C4-2B (cell line): ENCODE results near the gene PDE6H.

Experiments
- ZFX ChIP-seq: fragments of 450-650 bp; IDR thresholded peaks from 2 replicates; pipeline ENCODE4 v1.6.1; 2017
- TF ChIP-seq, protein P1 (sequence below): fragments of 450-650 bp; conservative IDR thresholded peaks from 2 replicates; pipeline ENCODE4 v1.5.1; 2017; ENCODE audit warnings: mild to moderate bottlenecking

DNA sequence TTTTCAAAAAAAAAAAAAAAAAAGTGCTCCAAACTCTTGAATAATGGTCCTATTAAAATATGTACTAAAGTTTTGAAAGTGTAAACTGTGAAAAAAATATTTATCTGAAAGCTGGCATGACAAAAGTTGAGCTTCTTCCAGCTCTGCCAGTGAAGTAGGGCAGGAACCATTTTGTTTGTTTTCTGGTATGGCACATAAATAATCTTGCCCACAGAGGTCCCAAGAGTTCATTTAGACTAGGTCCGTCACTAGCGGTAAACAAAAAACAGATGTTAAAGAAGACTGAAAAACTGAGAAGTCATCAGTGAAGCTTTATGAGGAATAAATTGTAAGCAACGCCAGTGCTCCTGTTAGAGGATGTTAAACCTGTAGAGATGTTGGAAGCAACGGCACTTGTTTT, 41.5 kb upstream of the PDE6H start:
- TF ChIP-seq, protein P1, sequence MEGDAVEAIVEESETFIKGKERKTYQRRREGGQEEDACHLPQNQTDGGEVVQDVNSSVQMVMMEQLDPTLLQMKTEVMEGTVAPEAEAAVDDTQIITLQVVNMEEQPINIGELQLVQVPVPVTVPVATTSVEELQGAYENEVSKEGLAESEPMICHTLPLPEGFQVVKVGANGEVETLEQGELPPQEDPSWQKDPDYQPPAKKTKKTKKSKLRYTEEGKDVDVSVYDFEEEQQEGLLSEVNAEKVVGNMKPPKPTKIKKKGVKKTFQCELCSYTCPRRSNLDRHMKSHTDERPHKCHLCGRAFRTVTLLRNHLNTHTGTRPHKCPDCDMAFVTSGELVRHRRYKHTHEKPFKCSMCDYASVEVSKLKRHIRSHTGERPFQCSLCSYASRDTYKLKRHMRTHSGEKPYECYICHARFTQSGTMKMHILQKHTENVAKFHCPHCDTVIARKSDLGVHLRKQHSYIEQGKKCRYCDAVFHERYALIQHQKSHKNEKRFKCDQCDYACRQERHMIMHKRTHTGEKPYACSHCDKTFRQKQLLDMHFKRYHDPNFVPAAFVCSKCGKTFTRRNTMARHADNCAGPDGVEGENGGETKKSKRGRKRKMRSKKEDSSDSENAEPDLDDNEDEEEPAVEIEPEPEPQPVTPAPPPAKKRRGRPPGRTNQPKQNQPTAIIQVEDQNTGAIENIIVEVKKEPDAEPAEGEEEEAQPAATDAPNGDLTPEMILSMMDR, result no peak
- no peak for TF ChIP-seq ZFX
